ENCODE measurements around the gene SHC4.
"Not testable (repeated sequence)": the region's sequence is repeated elsewhere in the genome, so short reads cannot be mapped to it uniquely, and the experiment has no call there.

SHC4 gene

DNA sequence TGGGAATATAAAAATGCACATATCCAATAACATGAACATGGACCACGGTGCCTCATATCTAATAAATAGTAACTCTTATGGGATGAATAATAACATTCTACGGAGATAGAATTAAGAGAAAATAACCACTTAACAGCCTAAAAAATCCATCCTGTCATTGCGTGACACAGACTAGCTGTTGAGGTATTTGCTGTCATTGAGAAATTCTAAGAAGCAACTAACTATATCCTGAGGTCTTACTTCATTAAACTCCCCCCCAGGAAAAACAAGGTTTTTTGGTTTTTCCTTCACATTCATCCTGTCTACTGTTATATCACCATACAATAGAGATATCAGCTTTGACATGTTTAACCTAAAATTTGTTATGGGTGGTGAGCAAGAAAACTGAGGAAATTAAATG is 167.2 kb downstream of the SHC4 start:
- no peak for DNase-seq (ENCODE audit: low read depth)

DNA sequence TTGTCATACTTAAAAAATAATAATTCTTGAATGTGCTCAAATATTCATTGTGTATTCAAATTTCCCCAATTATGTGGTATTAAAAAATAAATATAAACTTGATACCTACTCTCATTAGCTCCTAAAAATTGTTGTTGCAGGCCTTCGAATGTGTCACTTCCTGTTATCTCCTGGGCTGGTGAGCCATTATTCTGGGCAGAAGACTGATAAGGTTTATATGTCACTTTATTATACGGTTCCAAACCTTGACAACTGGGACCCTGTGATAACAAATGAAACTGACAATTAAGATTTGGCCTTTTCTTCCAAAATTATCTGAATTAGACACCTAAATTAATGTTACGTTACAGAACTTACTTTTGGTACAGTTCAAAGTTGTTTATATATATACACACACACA is 167.8 kb downstream of the SHC4 start:
- no peak for DNase-seq (ENCODE audit: low read depth)

DNA sequence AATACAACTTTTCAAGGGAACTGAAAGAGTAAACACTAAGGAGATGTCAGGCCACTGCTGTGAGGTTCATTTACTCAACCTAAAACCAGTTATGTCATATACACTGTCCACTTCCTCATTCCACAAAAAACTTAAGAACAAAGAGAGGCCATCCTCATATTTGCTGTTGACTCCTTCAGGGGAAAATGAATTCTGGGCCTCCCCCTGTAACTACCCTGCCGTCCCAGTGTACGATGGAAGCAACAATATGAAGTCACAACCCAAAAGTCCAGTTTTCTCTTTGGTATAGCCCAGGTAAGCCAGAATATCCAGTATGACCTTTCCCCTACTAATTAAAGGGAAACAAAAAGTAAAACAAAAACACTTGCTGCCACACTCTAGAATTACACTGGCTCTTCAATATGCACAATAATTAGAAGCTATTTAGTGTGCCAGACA is 169.0 kb downstream of the SHC4 start:
- no peak for DNase-seq (ENCODE audit: low read depth)

DNA sequence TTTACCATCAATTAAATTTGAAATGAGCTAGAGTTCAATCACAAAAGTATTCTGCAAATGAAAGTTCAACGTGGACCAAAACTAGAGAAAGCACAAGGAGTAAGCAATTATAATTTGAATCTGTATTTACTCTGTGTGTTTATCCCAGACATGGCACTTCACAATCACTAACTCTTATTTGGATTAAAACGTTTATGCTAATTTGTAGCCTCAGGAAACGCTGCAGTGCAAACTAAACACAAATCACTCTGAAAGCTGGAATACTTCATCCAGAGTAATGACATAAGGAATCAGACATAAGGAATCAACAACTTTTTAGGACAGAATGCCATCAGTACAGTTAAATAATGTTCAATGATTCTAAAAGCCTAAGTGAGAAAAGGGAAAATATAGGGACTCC is 171.3 kb downstream of the SHC4 start:
- no peak for DNase-seq (ENCODE audit: low read depth)

DNA sequence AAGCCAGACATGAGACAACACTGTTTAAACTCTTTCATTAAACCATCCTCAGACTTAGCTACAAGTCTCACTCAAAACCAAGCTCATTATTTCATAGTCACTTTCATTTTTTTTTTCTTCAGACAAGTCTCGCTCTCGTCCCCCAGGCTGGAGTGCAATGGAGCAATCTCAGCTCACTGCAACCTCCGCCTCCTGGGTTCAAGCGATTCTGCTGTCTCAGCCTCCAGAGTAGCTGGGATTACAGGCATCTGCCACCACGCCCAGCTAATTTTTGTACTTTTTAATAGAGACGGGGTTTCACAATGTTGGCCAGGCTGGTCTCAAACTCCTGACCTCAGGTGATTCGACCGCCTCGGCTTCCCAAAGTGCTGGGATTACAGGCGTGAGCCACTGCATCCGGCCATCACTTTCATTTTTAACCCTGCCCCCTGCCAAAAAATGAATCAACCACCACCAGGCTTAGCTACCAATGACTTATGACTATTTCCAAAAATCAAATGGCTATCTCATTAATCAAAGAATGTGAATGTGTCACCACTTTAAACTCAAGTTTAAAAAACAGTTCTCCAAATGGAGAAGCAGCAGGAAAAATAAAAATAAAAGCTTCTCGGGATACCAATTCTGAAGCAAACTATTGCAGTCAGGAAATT is 173.1 kb downstream of the SHC4 start:
- not testable (repeated sequence) for DNase-seq (ENCODE audit: low read depth)

DNA sequence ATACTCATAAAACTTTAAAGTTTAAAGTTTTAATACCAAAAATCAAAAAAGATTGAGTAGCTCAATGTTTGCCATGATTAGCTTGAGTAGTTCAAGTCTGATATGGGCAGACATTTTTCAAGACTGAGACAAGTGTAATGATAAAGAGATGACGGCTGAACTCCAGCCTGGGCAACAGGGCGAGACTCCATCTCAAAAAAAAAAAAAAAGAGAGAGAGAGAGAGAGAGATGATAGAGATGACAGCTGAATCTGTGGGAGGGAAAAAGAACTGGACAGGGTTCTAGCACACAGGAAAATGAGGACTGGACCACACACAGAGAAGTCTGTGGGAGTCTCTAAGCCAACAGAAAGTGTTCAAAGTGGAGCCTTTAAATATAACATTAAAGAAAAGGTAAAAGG is 178.0 kb downstream of the SHC4 start:
- DNase-seq (ENCODE audit: low read depth) = no peak

DNA sequence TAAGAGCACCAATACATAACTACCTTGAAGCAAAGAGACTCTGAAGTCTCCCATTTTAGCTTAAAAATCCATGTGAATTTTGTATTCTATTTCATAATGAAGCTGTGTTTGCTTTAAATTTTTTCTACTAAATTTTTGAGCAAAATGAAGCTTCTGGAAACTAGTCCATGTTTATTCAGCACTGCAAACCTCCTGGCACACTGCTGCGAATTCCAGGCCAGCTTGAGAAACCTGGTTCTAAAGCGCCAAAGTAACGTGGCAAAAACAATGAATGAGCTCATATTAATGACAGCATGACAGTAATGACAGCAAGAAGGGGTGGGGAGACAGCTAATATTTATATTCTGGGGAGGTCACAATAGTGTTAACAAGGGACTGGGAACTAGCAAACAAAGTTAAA is 178.5 kb downstream of the SHC4 start:
- no peak for DNase-seq (ENCODE audit: low read depth)

DNA sequence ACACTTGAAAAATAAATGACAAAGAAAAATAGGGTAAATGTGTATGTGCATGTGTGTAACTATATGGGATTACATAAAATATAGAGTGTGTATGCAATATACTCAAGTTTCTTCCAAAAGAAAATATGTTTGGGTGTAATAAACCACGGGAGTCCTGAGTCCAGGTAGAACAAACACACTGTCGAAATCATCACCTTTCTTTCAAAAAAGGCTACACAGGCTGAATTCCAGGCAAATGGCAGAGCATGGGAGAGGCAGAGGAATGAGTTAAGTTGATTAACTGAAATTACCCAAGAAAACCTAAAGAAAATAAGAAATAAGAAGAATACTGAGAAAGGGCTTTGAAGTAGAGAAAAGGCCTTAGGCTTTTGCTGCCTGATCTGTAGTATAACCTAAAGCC is 179.0 kb downstream of the SHC4 start:
- DNase-seq (ENCODE audit: low read depth) = no peak

DNA sequence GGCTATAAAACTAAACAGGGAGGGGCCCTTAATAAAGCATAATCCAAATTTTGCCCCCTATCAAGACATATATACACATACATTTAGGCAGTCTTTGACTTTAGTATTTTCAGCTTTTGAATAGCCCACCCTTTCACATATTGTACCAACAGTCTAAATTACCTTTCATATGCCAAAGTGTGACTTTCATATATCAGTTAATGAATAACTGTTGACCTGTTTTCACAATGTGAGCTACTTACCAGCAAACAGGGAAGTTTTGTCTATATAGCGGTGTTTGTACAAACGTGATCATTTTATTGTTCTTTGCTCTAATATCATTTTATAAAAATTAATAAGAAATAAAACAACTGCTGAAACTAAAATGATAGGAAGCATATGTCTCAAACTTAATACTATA is 180.8 kb downstream of the SHC4 start:
- no peak for DNase-seq (ENCODE audit: low read depth)

DNA sequence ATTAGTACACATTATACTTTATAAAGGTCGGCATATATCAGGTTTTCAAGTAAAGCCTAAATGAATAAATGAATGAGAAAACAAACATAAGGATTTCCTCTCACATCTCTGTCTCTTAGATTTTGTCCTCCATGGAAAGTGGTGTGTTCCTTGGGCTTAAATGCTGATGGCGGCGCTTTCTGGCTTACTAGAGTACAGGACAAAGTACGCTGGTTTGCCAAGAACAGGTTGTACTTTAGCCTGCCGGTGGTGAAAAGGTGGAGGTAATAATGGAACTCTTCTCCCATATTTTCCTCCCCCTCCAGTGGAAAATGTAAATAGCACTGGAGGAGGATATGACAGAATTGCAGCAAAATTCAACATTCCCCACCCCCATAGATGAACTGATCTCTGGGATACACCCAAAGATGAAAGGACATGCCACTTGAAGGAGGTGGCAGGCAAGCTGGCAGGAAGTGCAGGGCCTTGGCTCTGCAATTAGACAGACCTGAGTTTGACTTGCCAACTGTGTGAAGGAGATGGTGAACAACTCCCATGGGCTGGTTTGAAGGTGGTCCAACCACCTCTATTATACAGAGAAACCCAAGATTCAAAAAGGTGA is 182.1 kb downstream of the SHC4 start:
- DNase-seq (ENCODE audit: low read depth) = no peak

DNA sequence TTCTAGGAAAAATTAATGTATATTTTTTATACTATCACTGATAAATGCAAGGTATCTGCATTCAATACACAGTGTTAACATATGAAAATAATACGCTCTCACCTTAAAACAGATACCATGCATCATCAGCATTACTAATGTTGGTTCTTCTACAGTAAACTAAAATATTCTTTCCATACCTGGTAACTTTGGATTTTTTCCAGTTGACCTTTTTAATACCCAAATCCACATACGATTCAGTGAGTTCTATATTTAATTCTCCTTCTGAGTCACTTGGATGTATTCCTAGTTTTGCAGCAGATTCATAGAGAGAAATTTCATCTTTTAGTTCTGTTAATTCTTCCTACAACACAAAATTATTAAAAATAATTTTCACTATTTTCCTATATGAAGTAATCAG is 182.7 kb downstream of the SHC4 start:
- DNase-seq (ENCODE audit: low read depth) = no peak

DNA sequence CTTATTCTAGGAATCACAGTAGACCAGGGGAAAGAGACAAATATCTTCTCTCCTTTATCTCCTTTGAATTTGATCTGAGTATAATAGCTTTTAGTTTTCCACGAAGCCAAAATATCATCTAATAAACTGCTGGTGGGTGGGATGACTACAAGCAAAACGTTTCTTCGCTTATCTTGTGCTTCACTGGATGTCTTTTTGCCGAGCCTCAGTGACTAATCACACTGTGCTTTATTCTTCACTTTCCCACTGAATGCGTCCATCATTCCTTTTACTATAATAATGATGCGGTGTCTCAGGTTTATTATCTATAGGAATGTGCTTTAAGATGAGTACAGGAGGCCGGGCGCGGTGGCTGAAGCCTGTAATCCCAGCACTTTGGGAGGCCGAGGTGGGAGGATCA is 185.4 kb downstream of the SHC4 start:
- no peak for DNase-seq (ENCODE audit: low read depth)

DNA sequence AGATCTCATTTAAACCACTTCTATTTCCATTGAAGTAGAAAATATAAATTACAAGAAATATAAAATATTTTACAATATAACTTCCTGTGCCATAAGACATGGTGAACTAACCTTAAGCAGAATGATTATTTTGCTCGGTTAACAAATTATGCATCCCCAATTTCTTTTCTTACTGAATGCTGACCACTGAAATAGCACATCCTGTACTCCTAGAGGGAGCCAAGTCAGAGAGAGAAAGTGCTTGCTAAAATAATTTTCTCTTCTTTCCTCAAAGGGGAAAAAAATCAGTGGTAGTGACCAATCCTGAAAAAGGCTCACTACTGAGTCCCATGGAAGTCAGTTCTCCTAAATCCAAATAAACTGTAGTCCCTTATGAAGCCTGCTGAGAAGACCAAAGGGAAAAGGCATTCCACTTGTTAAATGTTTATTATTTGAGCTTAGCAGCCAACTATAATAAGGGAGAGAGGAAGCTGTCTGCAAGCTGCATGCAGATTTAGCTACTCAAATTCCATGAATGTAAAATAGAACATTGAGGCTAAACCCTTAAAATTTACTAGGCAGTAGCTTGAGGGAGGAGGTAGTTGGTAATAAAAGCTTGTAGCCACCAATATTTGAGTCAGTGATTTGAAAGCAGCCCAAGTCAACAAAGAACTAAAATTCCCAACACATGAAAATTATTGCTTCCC is 185.9 kb downstream of the SHC4 start:
- DNase-seq (ENCODE audit: low read depth) = no peak

DNA sequence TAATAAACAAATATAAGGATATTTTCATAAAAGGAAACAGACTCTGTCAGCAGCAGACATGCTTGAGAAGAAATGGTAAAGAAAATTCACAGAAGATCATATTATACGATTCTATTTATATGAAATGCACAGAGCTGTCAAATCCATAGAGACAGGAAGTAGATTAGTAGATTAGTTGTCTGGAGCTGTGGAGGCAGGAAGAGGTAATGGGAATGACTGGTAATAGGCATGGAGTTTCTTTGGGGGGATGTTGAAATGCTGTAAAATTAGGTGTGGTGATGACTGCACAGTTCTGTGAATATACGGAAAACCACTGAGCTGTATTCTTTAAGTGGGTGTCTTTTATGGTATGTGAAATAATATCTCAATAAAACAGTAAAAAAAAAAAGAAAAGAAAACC is 188.2 kb downstream of the SHC4 start:
- DNase-seq (ENCODE audit: low read depth) = no peak

DNA sequence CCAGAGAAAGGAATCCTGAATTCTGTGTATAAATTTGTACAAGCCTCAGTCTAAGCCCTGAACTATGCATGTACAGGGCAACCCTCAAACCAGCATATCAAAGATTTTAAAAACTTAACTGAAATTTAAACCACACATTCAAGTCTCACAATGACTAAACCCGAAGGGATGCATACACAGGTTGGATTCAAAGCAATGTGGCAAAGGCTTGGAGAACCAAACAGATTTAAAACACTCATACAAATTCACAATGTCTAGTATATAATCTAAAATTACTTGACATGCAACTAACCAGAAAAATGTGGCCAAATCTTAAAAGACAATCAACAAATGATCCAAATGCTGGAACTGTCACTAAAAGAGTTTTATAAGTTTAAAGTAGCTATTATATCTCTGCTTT is 189.2 kb downstream of the SHC4 start:
- no peak for DNase-seq (ENCODE audit: low read depth)

Data from activated T-helper 1 cell treated with Interleukin-2 at 50 U/mL for 16 hours (primary cell).